GM12874 (cell line): ENCODE measurements around the gene IHH.

ENCODE experiments used
- CTCF ChIP-seq: IDR thresholded peaks from 2 replicates; pipeline ENCODE4 v1.5.1; 2011; ENCODE audit warnings: low read depth, mild to moderate bottlenecking, control low read depth, low read length, moderate library complexity; ENCODE audit not compliant: insufficient read depth

IHH gene

GRCh38 chr2:219060821-219061791 lies at the start of gene IHH:
IHH (minus strand) TSS chr2:219060921; CDS start chr2:219060467, 454 bp downstream.
- no peak for TF ChIP-seq CTCF

- no peak for TF ChIP-seq CTCF
Observed at GRCh38 chr2:219109471-219109870, 48.8 kb upstream of the IHH start.

- no peak for TF ChIP-seq CTCF
Observed at GRCh38 chr2:219107758-219108157, 47.0 kb upstream of the IHH start.

GRCh38 chr2:219106251-219106650 lies 45.5 kb upstream of the IHH start:
- no peak for TF ChIP-seq CTCF

- TF ChIP-seq CTCF, result peak; percentile 94
Observed at GRCh38 chr2:219104107-219105035, 43.6 kb upstream of the IHH start.

- no peak for TF ChIP-seq CTCF
Observed at GRCh38 chr2:219099329-219099728, 38.6 kb upstream of the IHH start.

- no peak for TF ChIP-seq CTCF
Observed at GRCh38 chr2:219095406-219095935, 34.8 kb upstream of the IHH start.
